CD14-positive monocyte (primary cell): ENCODE data around the gene ANKIB1. TPM values are rescaled to one million over a fixed set of nuclear protein-coding genes. Genes with fewer than 3 reads are reported as not detected.

Experiments used
- DNase-seq, 3 donors: peaks; one replicate each; pipeline ENCODE4 v3.0.0-alpha.2; 2011 to 2022
- H2AFZ ChIP-seq: 2 replicates; pipeline ENCODE4 v1.6.0; 2012; ENCODE audit warnings: mild to moderate bottlenecking, low read depth, low read length, inconsistent platforms; ENCODE audit not compliant: insufficient read depth, poor library complexity, severe bottlenecking
- H3K27ac ChIP-seq, 2 donors: 1 replicate in 1 of 2; 2 replicates in 1 of 2; pipeline ENCODE4 v1.5.1; 2012 to 2013; ENCODE audit warnings: low read length in 2 of 2, control low read depth in 1 of 2, inconsistent platforms in 1 of 2, low read depth in 1 of 2, mild to moderate bottlenecking in 1 of 2
- H3K27me3 ChIP-seq, 2 donors: one replicate each; pipeline versions ENCODE4 v1.6.0 to v1.6.1; 2011 to 2013; ENCODE audit warnings: low read length in 2 of 2; ENCODE audit not compliant: control insufficient read depth in 2 of 2, insufficient read depth in 2 of 2
- H3K36me3 ChIP-seq, 2 donors: replicated peaks in 1 of 2; 1 replicate in 1 of 2; 2 replicates in 1 of 2; pipeline versions ENCODE4 v1.5.1 to v1.6.1; 2012 to 2013; ENCODE audit warnings: low read length in 2 of 2, control low read depth in 1 of 2, inconsistent platforms in 1 of 2, mild to moderate bottlenecking in 1 of 2; ENCODE audit not compliant: insufficient read depth in 2 of 2, control insufficient read depth in 1 of 2
- H3K4me1 ChIP-seq, 2 donors: 1 replicate in 1 of 2; 2 replicates in 1 of 2; pipeline versions ENCODE4 v1.5.1 to v1.6.1; 2012 to 2013; ENCODE audit warnings: low read length in 2 of 2, control low read depth in 1 of 2, inconsistent platforms in 1 of 2, mild to moderate bottlenecking in 1 of 2, moderate library complexity in 1 of 2; ENCODE audit not compliant: insufficient read depth in 2 of 2, control insufficient read depth in 1 of 2
- H3K4me2 ChIP-seq: replicated peaks from 2 replicates; pipeline ENCODE3; 2012; ENCODE audit warnings: low read length, moderate library complexity, mild to moderate bottlenecking; ENCODE audit not compliant: poor library complexity, severe bottlenecking; ENCODE audit errors: extremely low read depth
- H3K4me3 ChIP-seq, 3 experiments: fragments of 200-600 bp in 1 of 3; sonication (generic) in 1 of 3; replicated peaks in 1 of 3; 1 replicate in 2 of 3; 2 replicates in 1 of 3; pipeline ENCODE4 v1.5.1; 2011 to 2013; ENCODE audit warnings: low read length in 3 of 3, mild to moderate bottlenecking in 3 of 3, control low read depth in 2 of 3, low read depth in 2 of 3, inconsistent platforms in 1 of 3, moderate library complexity in 1 of 3
- H3K79me2 ChIP-seq: 2 replicates; pipeline ENCODE4 v1.6.0; 2012; ENCODE audit warnings: mild to moderate bottlenecking, control low read depth, inconsistent platforms, low read length, moderate library complexity; ENCODE audit not compliant: insufficient read depth
- H3K9ac ChIP-seq: 2 replicates; pipeline ENCODE4 v1.6.0; 2017; ENCODE audit warnings: low read length, mild to moderate bottlenecking; ENCODE audit not compliant: insufficient read depth, poor library complexity, severe bottlenecking
- H3K9me3 ChIP-seq, 2 donors: replicated peaks in 1 of 2; 1 replicate in 1 of 2; 2 replicates in 1 of 2; pipeline versions ENCODE4 v1.5.1 to v1.6.1; 2012 to 2013; ENCODE audit warnings: low read length in 2 of 2, control low read depth in 1 of 2; ENCODE audit not compliant: control insufficient read depth in 1 of 2, insufficient read depth in 1 of 2
- H4K20me1 ChIP-seq: 2 replicates; pipeline ENCODE4 v1.6.0; 2012; ENCODE audit warnings: mild to moderate bottlenecking, low read length, control low read depth, moderate library complexity; ENCODE audit not compliant: insufficient read depth
- H3K27ac Mint-ChIP-seq, 7 donors: one replicate each; pipeline ENCODE4 v1.8.0; 2020; ENCODE audit warnings: mild to moderate bottlenecking in 7 of 7, mixed read lengths in 7 of 7, moderate library complexity in 6 of 7, inconsistent platforms in 2 of 7
- H3K27me3 Mint-ChIP-seq, 3 donors: one replicate each; pipeline ENCODE4 v1.8.0; 2021 to 2022; ENCODE audit warnings: low read depth in 3 of 3, mild to moderate bottlenecking in 3 of 3, mixed read lengths in 3 of 3, moderate library complexity in 3 of 3, inconsistent platforms in 1 of 3
- H3K36me3 Mint-ChIP-seq, 2 donors: one replicate each; pipeline ENCODE4 v1.8.0; 2020; ENCODE audit warnings: mixed read lengths in 2 of 2, inconsistent platforms in 1 of 2, mild to moderate bottlenecking in 1 of 2
- H3K4me1 Mint-ChIP-seq: one replicate; pipeline ENCODE4 v1.8.0; 2020; ENCODE audit warnings: mild to moderate bottlenecking, mixed read lengths
- H3K4me3 Mint-ChIP-seq, 2 donors: one replicate each; pipeline ENCODE4 v1.8.0; 2020; ENCODE audit warnings: mild to moderate bottlenecking in 2 of 2, mixed read lengths in 2 of 2, moderate library complexity in 1 of 2
- H3K9me3 Mint-ChIP-seq, 7 donors: one replicate each; pipeline ENCODE4 v1.8.0; 2020 to 2022; ENCODE audit warnings: mixed read lengths in 7 of 7, mild to moderate bottlenecking in 6 of 7, moderate library complexity in 6 of 7, inconsistent platforms in 2 of 7
- CTCF ChIP-seq: fragments of 200-600 bp; IDR thresholded peaks from one replicate; pipeline ENCODE4 v1.8.0; 2022; ENCODE audit warnings: antibody characterized with exemption, mild to moderate bottlenecking
- WGBS: methylation state at CpG from one replicate; pipeline ENCODE4 v1.1.5; 2013; ENCODE audit warnings: missing lambda C conversion rate; ENCODE audit not compliant: insufficient coverage; 5-methylcytosine and 5-hydroxymethylcytosine counted together
- intact Hi-C, 2 donors: fragments of 100-400 bp; cut with micrococcal nuclease; formaldehyde crosslinking; loops; one replicate each; pipeline versions ENCODE4 v1.15.0 to v1.15.1; 2023
- polyA plus RNA-seq, 3 donors: library from polyadenylated mRNA; depleted of rRNA in 1 of 3; unstranded in 2 of 3; stranded (reverse) in 1 of 3; fragments of 300-500 nt in 2 of 3; fragments of >200 nt in 1 of 3; fragmentation: Illumina TruSeq in 2 of 3; gene quantifications; 1 replicate in 2 of 3; 2 replicates in 1 of 3; pipeline ENCODE4 v1.2.3, GENCODE V29; 2012 to 2021

ANKIB1 gene
- polyA plus RNA-seq, 3 donors, result 4.8 to 16.8 (median 5.7) TPM

GRCh38 chr7:92282221-92282814 is 36.5 kb downstream of the ANKIB1 start:
- Histone ChIP-seq H3K79me2 (peaks cover 8% of the 10 kb centered on the region), H3K9ac (no peak overlapping the region), H4K20me1 (no peaks in the 10 kb centered on the region), H3K4me1 (no peaks in the 10 kb centered on the region), H3K4me3 (no peak overlapping the region), H3K4me2 (no peak overlapping the region), H2AFZ (no peak overlapping the region), H3K27ac (no peak overlapping the region), H3K36me3 (peaks cover 0 to 11% of the 10 kb centered on the region in 2 donors), H3K9me3 (peaks cover 2 to 12% of the 10 kb centered on the region in 2 donors), H3K27me3 (no peaks in the 10 kb centered on the region)
- DNase-seq, result no peak
- peaks cover 0 to 6% of the 10 kb centered on the region in 2 donors for H3K36me3 Mint-ChIP-seq
- intact Hi-C loops, result no loop called here
- H3K27me3 Mint-ChIP-seq, result no peaks in the 10 kb centered on the region
- WGBS, result 100% methylated on average over 4 of the region's 6 CpGs
- no peak overlapping the region for H3K4me3 Mint-ChIP-seq
- H3K9me3 Mint-ChIP-seq, result peaks cover 7 to 13% (median 11%) of the 10 kb centered on the region in 7 donors
- no peak overlapping the region for H3K27ac Mint-ChIP-seq
- no peak for TF ChIP-seq CTCF
- H3K4me1 Mint-ChIP-seq, result no peaks in the 10 kb centered on the region

DNA sequence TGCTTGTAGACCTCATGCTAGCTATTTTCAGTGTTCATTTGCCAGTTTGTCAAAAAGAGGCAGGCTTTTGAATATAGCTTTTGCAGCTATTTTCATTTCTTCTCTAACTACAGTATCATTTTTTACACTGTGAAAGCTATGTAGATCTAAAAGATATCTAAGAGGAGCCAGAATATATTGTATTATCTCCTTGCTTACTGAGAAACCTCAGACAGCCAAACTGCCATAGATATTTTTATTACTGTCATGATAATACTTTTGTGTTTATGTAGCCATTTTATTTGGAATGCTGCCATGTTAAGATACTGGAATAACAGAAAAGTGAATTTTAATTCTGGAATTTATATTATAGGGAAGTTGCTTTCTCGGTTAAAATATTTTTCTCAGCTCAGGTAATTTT is 37.2 kb downstream of the ANKIB1 start:
- H3K9me3 Mint-ChIP-seq, result peaks cover 7 to 14% (median 12%) of the 10 kb centered on the region in 7 donors
- TF ChIP-seq CTCF, result no peak
- H3K9ac ChIP-seq, result no peak overlapping the region

More for the DNA sequence above, 37.2 kb downstream of the ANKIB1 start:
- Histone ChIP-seq H3K9me3 (peaks cover 2 to 12% of the 10 kb centered on the region in 2 donors), H3K27ac (no peak overlapping the region), H4K20me1 (no peaks in the 10 kb centered on the region), H2AFZ (no peak overlapping the region), H3K4me2 (no peak overlapping the region), H3K36me3 (peaks cover 0 to 11% of the 10 kb centered on the region in 2 donors), H3K27me3 (no peaks in the 10 kb centered on the region), H3K4me1 (no peaks in the 10 kb centered on the region), H3K4me3 (no peak overlapping the region), H3K79me2 (peaks cover 8% of the 10 kb centered on the region)
- intact Hi-C loops, result no loop called here
- DNase-seq, result no peak
- H3K27me3 Mint-ChIP-seq, result no peaks in the 10 kb centered on the region
- no peak overlapping the region for H3K27ac Mint-ChIP-seq
- H3K4me3 Mint-ChIP-seq, result no peak overlapping the region
- WGBS, result no CpG with 5 or more reads among the region's 1 CpG
- H3K36me3 Mint-ChIP-seq, result peaks cover 0 to 6% of the 10 kb centered on the region in 2 donors
- no peaks in the 10 kb centered on the region for H3K4me1 Mint-ChIP-seq
